GM21390 (cell line): ENCODE results near the gene ZG16B.

ENCODE experiments used
- ATAC-seq: cut with Tn5 transposase; IDR thresholded peaks from one replicate; pipeline ENCODE4 v1.9.1; 2021; ENCODE audit not compliant: unreplicated experiment

ZG16B gene

GRCh38 chr16:2822496-2822895 is 7.6 kb upstream of the ZG16B start:
- ATAC-seq, result no peak

- ATAC-seq, result no peak
Observed at GRCh38 chr16:2824626-2825025, 5.5 kb upstream of the ZG16B start.

GRCh38 chr16:2825049-2825742 is 4.9 kb upstream of the ZG16B start:
- no peak for ATAC-seq

- no peak for ATAC-seq
Observed at GRCh38 chr16:2825906-2826305, 4.2 kb upstream of the ZG16B start.

- no peak for ATAC-seq
Observed at GRCh38 chr16:2826591-2827373, 3.3 kb upstream of the ZG16B start.

- ATAC-seq, result no peak
Observed at GRCh38 chr16:2827374-2827791, 2.7 kb upstream of the ZG16B start.

- ATAC-seq, result no peak
Observed at GRCh38 chr16:2827831-2828520, 2.1 kb upstream of the ZG16B start.

GRCh38 chr16:2828521-2828840 is 1.6 kb upstream of the ZG16B start:
- ATAC-seq, result no peak

GRCh38 chr16:2828876-2829430 is 1.1 kb upstream of the ZG16B start:
- ATAC-seq, result no peak

- ATAC-seq, result no peak
Observed at GRCh38 chr16:2830355-2830695, 222 bp downstream of the ZG16B start.

GRCh38 chr16:2831203-2831602 is 1.1 kb downstream of the ZG16B start:
- no peak for ATAC-seq

GRCh38 chr16:2833776-2834175 is 3.7 kb downstream of the ZG16B start:
- no peak for ATAC-seq

- ATAC-seq, result no peak
Observed at GRCh38 chr16:2834968-2835367, 4.9 kb downstream of the ZG16B start.

- no peak for ATAC-seq
Observed at GRCh38 chr16:2835638-2836493, 5.8 kb downstream of the ZG16B start.

GRCh38 chr16:2836646-2837508 is 6.8 kb downstream of the ZG16B start:
- ATAC-seq, result no peak

GRCh38 chr16:2838928-2839327 is 8.8 kb downstream of the ZG16B start:
- ATAC-seq, result no peak

- ATAC-seq, result no peak
Observed at GRCh38 chr16:2839650-2840450, 9.7 kb downstream of the ZG16B start.

GRCh38 chr16:2840914-2841313 is 10.8 kb downstream of the ZG16B start:
- ATAC-seq, result no peak
